A549 (cell line): ENCODE results near the gene ZNF532. TPM values are rescaled to one million over a fixed set of nuclear protein-coding genes. Genes with fewer than 3 reads are reported as not detected.
A peak's percentile ranks its signal among the peaks of the same experiment; 100 is the strongest.

Source experiments
- ATAC-seq, 2 experiments: fragments of 200-7000 bp in 1 of 2; fragments of >200 bp in 1 of 2; cut with Nextera tagmentation in 1 of 2; cut with Tn5 transposase in 1 of 2; 3 replicates each; pipeline versions ENCODE4 v1.8.0 to v1.9.1; 2018 to 2020; ENCODE audit warnings: mild to moderate bottlenecking in 1 of 2, moderate library complexity in 1 of 2
- CTCF ChIA-PET: fragments of 300-600 bp; sonication (Branson Sonifier 250); formaldehyde crosslinking; extraction: SDS; loops from one replicate; lab custom pipeline; 2021; ENCODE audit warnings: antibody characterized with exemption, inconsistent platforms; lab: Yijun Ruan, JAX
- POLR2A ChIA-PET: fragments of 350-600 bp; formaldehyde crosslinking; extraction: SDS; loops from one replicate; lab custom pipeline; 2021; ENCODE audit warnings: antibody characterized with exemption, inconsistent platforms; lab: Yijun Ruan, JAX
- DNase-seq, 2 experiments: peaks; one replicate each; pipeline versions ENCODE4 v3.0.0 to v3.0.0-alpha.2; 2011 to 2016; ENCODE audit warnings: low read depth in 1 of 2, low spot score in 1 of 2
- FAIRE-seq: peaks from 2 replicates; lab custom pipeline; 2011; peaks lifted over from hg19 to GRCh38; lab: Jason Lieb, UNC
- H3K27ac ChIP-seq, 2 experiments: fragments of >200 bp; sonication (Bioruptor Twin); formaldehyde crosslinking; 3 replicates each; pipeline ENCODE4 v1.5.1; 2016 to 2017
- H3K4me1 ChIP-seq: fragments of >200 bp; sonication (Bioruptor Twin); formaldehyde crosslinking; 3 replicates; pipeline ENCODE4 v1.6.1; 2016
- H3K4me2 ChIP-seq: fragments of >200 bp; sonication (Bioruptor Twin); formaldehyde crosslinking; 3 replicates; pipeline ENCODE4 v1.6.1; 2016
- H3K4me3 ChIP-seq: fragments of >200 bp; sonication (Bioruptor Twin); formaldehyde crosslinking; 3 replicates; pipeline ENCODE4 v1.5.1; 2016
- H3K9me3 ChIP-seq: fragments of >200 bp; sonication (Bioruptor Twin); formaldehyde crosslinking; 3 replicates; pipeline ENCODE4 v1.6.1; 2016
- BCL3 ChIP-seq: fragments of >200 bp; sonication (Bioruptor Twin); formaldehyde crosslinking; IDR thresholded peaks from 3 replicates; pipeline ENCODE4 v1.6.1; 2016
- CEBPB ChIP-seq, 2 experiments: fragments of >200 bp in 1 of 2; sonication (Bioruptor Twin) in 1 of 2; formaldehyde crosslinking in 1 of 2; IDR thresholded peaks; 2 replicates each; pipeline ENCODE4 v1.6.1; 2012 to 2016
- CHD2 ChIP-seq: fragments of 150-350 bp; IDR thresholded peaks from 2 replicates; pipeline ENCODE4 v1.6.1; 2014; ENCODE audit warnings: low read length; ENCODE audit not compliant: partially characterized antibody
- CTCF ChIP-seq: fragments of >200 bp; sonication (Bioruptor Twin); formaldehyde crosslinking; IDR thresholded peaks from 3 replicates; pipeline ENCODE4 v1.5.1; 2016
- E2F6 ChIP-seq: IDR thresholded peaks from 2 replicates; pipeline ENCODE4 v1.6.1; 2012; ENCODE audit warnings: low read depth, borderline replicate concordance
- EP300 ChIP-seq, 2 experiments: fragments of >200 bp; sonication (Bioruptor Twin); formaldehyde crosslinking; IDR thresholded peaks; 2 replicates in 1 of 2; 3 replicates in 1 of 2; pipeline ENCODE4 v1.6.1; 2016 to 2017
- FOSL2 ChIP-seq, 2 experiments: fragments of 450-650 bp in 1 of 2; fragments of >200 bp in 1 of 2; sonication (Bioruptor Twin) in 1 of 2; formaldehyde crosslinking; IDR thresholded peaks; 2 replicates each; pipeline versions ENCODE4 v1.5.0 to v1.6.1; 2016 to 2020; ENCODE audit warnings: mild to moderate bottlenecking in 1 of 2, moderate library complexity in 1 of 2
- GATA3 ChIP-seq: IDR thresholded peaks from 2 replicates; pipeline ENCODE4 v1.6.1; 2012; ENCODE audit warnings: borderline replicate concordance
- HEYL ChIP-seq: fragments of 250-450 bp; sonication (Bioruptor Pico); IDR thresholded peaks from 2 replicates; pipeline ENCODE4 v1.8.0; 2021; ENCODE audit warnings: mild to moderate bottlenecking, moderate library complexity
- HOXB13 ChIP-seq: fragments of 250-450 bp; sonication (Bioruptor Pico); IDR thresholded peaks from 2 replicates; pipeline ENCODE4 v1.5.0; 2020; ENCODE audit warnings: low read depth, mild to moderate bottlenecking, moderate library complexity
- HOXB5 ChIP-seq: fragments of 250-450 bp; sonication (Bioruptor Pico); IDR thresholded peaks from 2 replicates; pipeline ENCODE4 v1.5.0; 2020; ENCODE audit warnings: mild to moderate bottlenecking, moderate library complexity
- JUN ChIP-seq, 2 experiments: fragments of >200 bp; sonication (Bioruptor Twin); formaldehyde crosslinking; IDR thresholded peaks; 2 replicates in 1 of 2; 3 replicates in 1 of 2; pipeline ENCODE4 v1.6.1; 2016 to 2017
- KDM5A ChIP-seq: fragments of 200-600 bp; sonication (generic); IDR thresholded peaks from 2 replicates; pipeline ENCODE4 v1.6.1; 2016; ENCODE audit warnings: antibody characterized with exemption, mild to moderate bottlenecking
- MAX ChIP-seq: IDR thresholded peaks from 2 replicates; pipeline ENCODE4 v1.6.1; 2012
- MAZ ChIP-seq: fragments of 150-350 bp; IDR thresholded peaks from 2 replicates; pipeline ENCODE4 v1.6.1; 2014; ENCODE audit warnings: antibody characterized with exemption, low read depth, low read length, borderline replicate concordance
- POLR2AphosphoS2 ChIP-seq: conservative IDR thresholded peaks from 2 replicates; pipeline ENCODE4 v1.6.1; 2012; ENCODE audit warnings: low read length, improper control_type of control experiment, inconsistent platforms
- RNF2 ChIP-seq: fragments of 200-600 bp; sonication (generic); IDR thresholded peaks from 2 replicates; pipeline ENCODE4 v1.6.1; 2016; ENCODE audit warnings: low read depth, mild to moderate bottlenecking, antibody characterized with exemption, moderate library complexity, borderline replicate concordance
- SREBF2 ChIP-seq: fragments of 450-650 bp; IDR thresholded peaks from 2 replicates; pipeline ENCODE4 v1.6.1; 2014; ENCODE audit warnings: mild to moderate bottlenecking, moderate library complexity
- TP53 ChIP-seq: fragments of 250-450 bp; sonication (Bioruptor Pico); IDR thresholded peaks from 2 replicates; pipeline ENCODE4 v1.5.0; 2021; ENCODE audit warnings: mild to moderate bottlenecking, moderate library complexity
- USF2 ChIP-seq: fragments of 450-650 bp; IDR thresholded peaks from 2 replicates; pipeline ENCODE4 v1.6.1; 2014; ENCODE audit warnings: antibody characterized with exemption
- WGBS: methylation state at CpG from one replicate; pipeline ENCODE4 v1.1.6; 2017; ENCODE audit errors: missing lambda C conversion rate; 5-methylcytosine and 5-hydroxymethylcytosine counted together
- polyA plus RNA-seq, 4 experiments: library from polyadenylated mRNA; depleted of rRNA in 3 of 4; stranded (reverse); fragments of >200 nt; fragmentation: RNase III in 1 of 4; extraction: RNeasy Plus Mini Kit Qiagen cat#74134 plus additional on column Dnase treatment in 1 of 4; gene quantifications; 2 replicates in 3 of 4; 3 replicates in 1 of 4; pipeline ENCODE4 v1.2.3, GENCODE V29; 2011 to 2017

Gene ZNF532
- polyA plus RNA-seq, 2 of the 4 experiments (the other 2 are of a cell fraction) = 26.8 to 64.6 TPM

GRCh38 chr18:58952858-58953257 lies 88.2 kb downstream of the ZNF532 start:
- Histone ChIP-seq H3K4me1 (peaks cover 76% of the 10 kb centered on the region), H3K4me2 (peak overlapping the region; percentile 74)
- FAIRE-seq (peak; percentile 13), DNase-seq (peak; percentile 15 to 80)
- CTCF ChIA-PET = interaction anchor here (2.4 kb wide), 1 partner anchor 118 kb away, joined by 10 read pairs; no protein-coding TSS in a partner anchor
- no peak for TF ChIP-seq RNF2
- TF ChIP-seq CHD2 = no peak
- TF ChIP-seq SREBF2 = no peak
- peak in 1 of 2 experiments; percentile 58; a peak in 2 of 4 replicates for TF ChIP-seq CEBPB (IDR thresholded peaks at IDR 0.05)
- TF ChIP-seq MAX = peak; percentile 60; the same call in 1 of the 2 replicates
- no peak for TF ChIP-seq HEYL (CRISPR knock-in tag)
- no peak for TF ChIP-seq BCL3
- no peak for TF ChIP-seq CTCF
- TF ChIP-seq MAZ = no peak
- TF ChIP-seq JUN (IDR thresholded peaks at IDR 0.05) = 0 out of 5 replicates have a peak, but pooled peaks of 1 of the 2 experiments have one; percentile 33
- peak; percentile 83; the same call in 1 of the 2 replicates for TF ChIP-seq GATA3
- no peak for TF ChIP-seq KDM5A
- no peak for TF ChIP-seq E2F6
- 0 out of 5 replicates have a peak, but pooled peaks of 1 of the 2 experiments have one; percentile 48 for TF ChIP-seq EP300 (IDR thresholded peaks at IDR 0.05)
- no peak for TF ChIP-seq TP53 (CRISPR knock-in tag)
- no peak for TF ChIP-seq FOSL2 (IDR thresholded peaks at IDR 0.05)
- TF ChIP-seq FOSL2 (CRISPR knock-in tag; IDR thresholded peaks at IDR 0.05) = peak; percentile 34; the same call in 1 of the 2 replicates
- TF ChIP-seq HOXB13 = no peak
- TF ChIP-seq, all 56 proteins: peak for 6
- POLR2A ChIA-PET = interaction anchor here (1.1 kb wide), 1 partner anchor 8 kb away, joined by 3 read pairs; no protein-coding TSS in a partner anchor
- 1% methylated on average over 3 of the region's 3 CpGs for WGBS
- peak in 1 of 2 experiments; percentile 87; a peak in 3 of 6 replicates for ATAC-seq
- H3K27ac ChIP-seq = peak overlapping the region; percentile 76 to 88
- no peak overlapping the region for H3K4me3 ChIP-seq
- no peaks in the 10 kb centered on the region for H3K9me3 ChIP-seq

- CTCF ChIA-PET = interaction anchor here (2.7 kb wide), 1 partner anchor 185 kb away, joined by 9 read pairs; no protein-coding TSS in a partner anchor
- WGBS = 2% methylated on average over 3 of the region's 3 CpGs
- TF ChIP-seq MAX (0 out of 2 replicates have a peak, but pooled peaks have one; percentile 30), HOXB5 (no peak), GATA3 (peak; percentile 35; the same call in 1 of the 2 replicates), POLR2AphosphoS2 (no peak), USF2 (0 out of 2 replicates have a peak, but pooled peaks have one; percentile 36), EP300 (IDR thresholded peaks at IDR 0.05) (no peak)
- H3K4me3 ChIP-seq = no peak overlapping the region
- FAIRE-seq (no peak), DNase-seq (peak; percentile 10 to 86), ATAC-seq (peak in 1 of 2 experiments; percentile 73; a peak in 4 of 6 replicates)
- H3K4me2 ChIP-seq = peak overlapping the region; percentile 74
- peak overlapping the region; percentile 76 to 88 for H3K27ac ChIP-seq
- peaks cover 84% of the 10 kb centered on the region for H3K4me1 ChIP-seq
- H3K9me3 ChIP-seq = no peaks in the 10 kb centered on the region
- POLR2A ChIA-PET = no interaction called here
Observed at GRCh38 chr18:58953627-58954026, 89.0 kb downstream of the ZNF532 start.
